Endothelial cell (in vitro differentiated cells): Measurements from ENCODE around the gene GATD1. TPM values are rescaled to one million over a fixed set of nuclear protein-coding genes. Genes with fewer than 3 reads are reported as not detected.
A peak's percentile ranks its signal among the peaks of the same experiment; 100 is the strongest.

Experiments
- DNase-seq: peaks from one replicate; pipeline ENCODE4 v3.0.0; 2021; ENCODE audit warnings: low spot score
- H3K27ac Mint-ChIP-seq: one replicate; pipeline ENCODE4 v1.8.0; 2021; ENCODE audit warnings: mixed read lengths, inconsistent platforms; ENCODE audit not compliant: unreplicated experiment
- H3K27me3 Mint-ChIP-seq: one replicate; pipeline ENCODE4 v1.8.0; 2021; ENCODE audit warnings: mild to moderate bottlenecking, moderate library complexity, mixed read lengths, inconsistent platforms; ENCODE audit not compliant: unreplicated experiment
- H3K36me3 Mint-ChIP-seq: one replicate; pipeline ENCODE4 v1.8.0; 2021; ENCODE audit warnings: mild to moderate bottlenecking, low read depth, mixed read lengths, inconsistent platforms; ENCODE audit not compliant: unreplicated experiment
- H3K4me1 Mint-ChIP-seq: one replicate; pipeline ENCODE4 v1.8.0; 2021; ENCODE audit warnings: mild to moderate bottlenecking, mixed read lengths, inconsistent platforms; ENCODE audit not compliant: unreplicated experiment
- H3K4me3 Mint-ChIP-seq: one replicate; pipeline ENCODE4 v1.8.0; 2021; ENCODE audit warnings: mild to moderate bottlenecking, mixed read lengths, inconsistent platforms; ENCODE audit not compliant: unreplicated experiment
- H3K9me3 Mint-ChIP-seq: one replicate; pipeline ENCODE4 v1.8.0; 2021; ENCODE audit warnings: mixed read lengths, inconsistent platforms; ENCODE audit not compliant: unreplicated experiment
- CTCF ChIP-seq: fragments of 200-600 bp; sonication (generic); IDR thresholded peaks from one replicate; pipeline ENCODE4 v1.5.0; 2021; ENCODE audit warnings: antibody characterized with exemption; ENCODE audit not compliant: unreplicated experiment
- total RNA-seq: library from RNA; stranded (reverse); fragmentation: NEBNext Ultra II Directional; extraction: Animal tissue kit (Norgen Biotek cat#: 25700); gene quantifications from one replicate; pipeline ENCODE4 v1.2.1, GENCODE V29; 2021; ENCODE audit not compliant: unreplicated experiment

Gene GATD1
- total RNA-seq, 1 donor from 2014 or later: 36.5 TPM

DNA sequence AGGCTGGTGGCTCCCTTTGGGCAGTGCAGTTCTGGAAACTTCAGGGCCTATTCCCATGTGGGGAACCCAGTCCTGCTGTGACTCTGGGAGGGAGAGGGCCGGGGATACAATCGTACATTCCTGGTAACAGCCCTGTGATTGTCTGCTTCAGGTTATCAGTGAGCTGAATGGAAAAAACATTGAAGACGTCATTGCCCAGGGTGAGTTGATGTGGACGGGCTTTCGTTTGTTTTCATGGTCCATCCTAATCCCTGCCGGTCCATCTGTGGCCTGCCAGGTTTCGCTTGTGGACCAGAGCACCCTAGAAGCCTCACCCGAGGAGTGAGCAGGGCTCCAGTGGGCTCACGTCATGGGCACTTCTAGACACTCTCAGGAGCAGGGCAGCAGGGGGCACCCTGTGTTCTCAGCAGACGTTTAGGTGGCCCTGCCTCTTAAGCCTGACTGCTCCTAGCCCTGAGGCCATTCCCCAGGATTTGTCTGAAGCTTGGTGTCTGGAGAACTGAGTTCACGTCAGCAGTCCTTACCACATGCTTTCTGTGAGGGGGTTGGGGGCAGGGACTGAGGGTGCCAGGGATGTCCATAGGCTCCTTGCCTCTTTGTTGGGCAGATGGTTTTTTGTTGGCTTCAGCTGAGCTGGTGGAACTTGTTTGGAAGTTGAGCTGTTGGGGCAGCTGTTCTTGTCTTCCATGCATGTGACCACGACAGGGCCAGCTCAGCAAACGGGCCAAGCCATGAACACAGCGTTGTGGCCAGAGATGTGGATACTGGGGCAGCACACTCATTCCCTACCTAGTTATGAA lies 34.4 kb upstream of the GATD1 start:
- Mint-ChIP-seq H3K27ac (peak overlapping the region; percentile 72), H3K4me1 (peaks cover 17% of the 10 kb centered on the region), H3K4me3 (peak overlapping the region; percentile 94), H3K9me3 (no peaks in the 10 kb centered on the region), H3K27me3 (peaks cover 15% of the 10 kb centered on the region), H3K36me3 (peaks cover 14% of the 10 kb centered on the region)
- DNase-seq: no peak
- TF ChIP-seq CTCF: no peak

DNA sequence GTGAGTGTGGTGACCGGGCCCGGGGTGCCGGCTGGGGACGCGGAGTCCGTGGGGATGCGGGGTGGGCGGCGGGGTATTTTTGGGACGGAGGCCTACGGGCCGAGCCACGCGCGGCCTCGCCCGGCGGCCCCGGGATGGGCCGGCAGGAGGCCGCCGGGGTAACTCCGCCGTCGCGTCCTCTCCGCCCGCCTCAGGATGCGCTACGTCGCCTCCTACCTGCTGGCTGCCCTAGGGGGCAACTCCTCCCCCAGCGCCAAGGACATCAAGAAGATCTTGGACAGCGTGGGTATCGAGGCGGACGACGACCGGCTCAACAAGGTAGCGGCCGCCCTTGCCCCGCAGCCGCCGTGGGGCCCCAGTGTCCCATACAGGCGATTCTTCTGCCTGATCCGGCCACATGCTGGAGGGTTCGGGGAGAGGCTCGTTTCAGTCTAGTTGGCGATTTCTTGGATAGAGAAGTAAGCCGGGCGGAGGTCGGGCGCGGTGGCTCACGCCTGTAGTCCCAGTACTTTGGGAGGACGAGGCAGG lies 32.8 kb upstream of the GATD1 start:
- Mint-ChIP-seq H3K9me3 (no peaks in the 10 kb centered on the region), H3K27ac (peak overlapping the region; percentile 82), H3K27me3 (peaks cover 15% of the 10 kb centered on the region), H3K4me3 (peak overlapping the region; percentile 94), H3K36me3 (peaks cover 14% of the 10 kb centered on the region), H3K4me1 (peaks cover 17% of the 10 kb centered on the region)
- no peak for DNase-seq
- TF ChIP-seq CTCF: no peak

DNA sequence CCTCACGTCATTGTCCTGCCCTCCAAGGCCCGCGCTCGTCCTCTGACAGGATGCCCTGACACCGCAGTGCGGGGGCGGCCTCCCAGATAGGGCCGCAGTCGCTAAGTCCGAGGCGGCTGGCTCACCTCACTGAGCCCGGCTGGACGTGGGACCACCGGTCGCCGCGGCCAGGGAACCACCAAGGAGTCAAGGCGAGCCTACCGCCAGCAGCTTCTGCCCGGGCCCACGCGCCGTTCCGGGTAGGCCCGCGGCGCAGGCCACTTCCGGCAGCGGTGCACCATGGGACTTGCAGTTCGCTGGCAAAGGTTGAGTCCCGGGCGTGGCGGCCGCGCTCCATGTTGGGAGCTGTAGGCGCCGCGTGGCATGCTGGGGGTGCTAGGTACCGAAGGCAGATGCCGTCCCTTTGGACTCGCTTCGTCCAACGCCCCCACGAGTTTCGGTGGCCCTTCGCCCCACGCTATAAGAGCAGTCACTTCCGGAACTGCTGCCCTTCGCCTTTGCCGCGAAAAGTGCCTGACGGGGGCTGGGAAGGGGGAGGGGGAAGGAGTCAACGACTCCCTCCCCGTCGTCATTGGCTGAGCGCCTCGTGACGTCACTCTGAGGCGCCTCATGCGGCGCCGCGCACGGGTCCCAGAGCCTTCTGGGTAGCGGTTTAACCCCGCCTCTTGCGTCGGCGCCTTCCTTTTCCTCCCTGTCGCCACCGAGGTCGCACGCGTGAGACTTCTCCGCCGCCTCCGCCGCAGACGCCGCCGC lies 32.2 kb upstream of the GATD1 start, which contains the start of gene RPLP2:
RPLP2 (plus strand) TSS at position 681 of the 753 bp plus-strand sequence. CDS start 268 bp downstream, outside the sequence.
- H3K9me3 Mint-ChIP-seq: no peaks in the 10 kb centered on the region
- peak; percentile 96 for DNase-seq
- peaks cover 14% of the 10 kb centered on the region for H3K36me3 Mint-ChIP-seq
- peak within 1 kb of the TSS; percentile 95 for H3K27ac Mint-ChIP-seq
- peaks cover 15% of the 10 kb centered on the region for H3K27me3 Mint-ChIP-seq
- TF ChIP-seq CTCF: no peak
- H3K4me1 Mint-ChIP-seq: peaks cover 17% of the 10 kb centered on the region
- peak within 1 kb of the TSS; percentile 94 for H3K4me3 Mint-ChIP-seq

DNA sequence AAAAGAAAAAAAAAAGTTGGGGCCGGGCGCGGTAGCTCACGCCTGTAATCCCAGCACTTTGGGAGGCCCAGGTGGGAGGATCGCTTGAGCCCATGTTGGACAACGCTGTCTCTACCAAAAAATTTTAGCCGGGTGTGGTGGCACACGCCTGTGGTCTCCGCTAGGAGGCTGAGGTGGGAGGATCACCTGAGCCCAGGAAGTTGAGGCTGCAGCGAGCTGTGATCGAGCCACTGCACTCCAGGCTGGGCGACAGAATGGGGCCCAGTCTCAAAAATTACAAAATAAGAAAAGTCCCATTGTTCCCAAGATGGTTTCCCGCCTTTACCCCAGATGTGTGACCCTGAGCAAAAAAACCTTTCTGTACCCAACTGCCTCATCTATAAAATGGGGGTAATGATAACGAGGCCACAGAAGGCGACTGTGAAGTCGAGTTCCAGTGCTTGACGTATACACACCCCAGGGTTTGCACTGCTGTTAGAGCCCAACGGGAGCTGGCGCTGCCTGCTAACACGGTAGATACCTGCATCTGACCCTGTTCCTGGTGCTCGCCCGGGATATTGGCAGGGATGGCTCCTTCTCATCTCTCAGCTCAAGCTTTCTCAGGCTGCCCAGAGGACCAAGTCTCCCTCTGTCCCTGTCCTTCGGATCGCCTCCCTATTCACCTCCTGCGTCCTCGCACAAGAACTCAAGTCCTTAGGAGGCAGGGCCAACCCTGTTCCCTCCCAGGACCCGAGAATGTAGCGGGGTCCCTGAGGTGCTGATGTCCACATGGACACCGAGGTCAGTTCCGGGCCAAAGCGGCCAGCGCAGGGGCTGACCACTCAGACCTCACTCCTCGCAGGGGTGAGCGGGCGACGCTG lies 31.4 kb upstream of the GATD1 start:
- Mint-ChIP-seq H3K27me3 (peaks cover 17% of the 10 kb centered on the region), H3K4me1 (peaks cover 17% of the 10 kb centered on the region), H3K36me3 (peaks cover 14% of the 10 kb centered on the region), H3K4me3 (peak overlapping the region; percentile 94), H3K9me3 (no peaks in the 10 kb centered on the region), H3K27ac (peak overlapping the region; percentile 92)
- DNase-seq: no peak
- no peak for TF ChIP-seq CTCF
